ENCODE data around the gene C6orf52.
"Not testable (repeated sequence)": the region's sequence is repeated elsewhere in the genome, so short reads cannot be mapped to it uniquely, and the experiment has no call there.

The C6orf52 gene

GRCh38 chr6:10695086-10695657, 756 bp upstream of the C6orf52 start:
- DNase-seq = no peak

DNA sequence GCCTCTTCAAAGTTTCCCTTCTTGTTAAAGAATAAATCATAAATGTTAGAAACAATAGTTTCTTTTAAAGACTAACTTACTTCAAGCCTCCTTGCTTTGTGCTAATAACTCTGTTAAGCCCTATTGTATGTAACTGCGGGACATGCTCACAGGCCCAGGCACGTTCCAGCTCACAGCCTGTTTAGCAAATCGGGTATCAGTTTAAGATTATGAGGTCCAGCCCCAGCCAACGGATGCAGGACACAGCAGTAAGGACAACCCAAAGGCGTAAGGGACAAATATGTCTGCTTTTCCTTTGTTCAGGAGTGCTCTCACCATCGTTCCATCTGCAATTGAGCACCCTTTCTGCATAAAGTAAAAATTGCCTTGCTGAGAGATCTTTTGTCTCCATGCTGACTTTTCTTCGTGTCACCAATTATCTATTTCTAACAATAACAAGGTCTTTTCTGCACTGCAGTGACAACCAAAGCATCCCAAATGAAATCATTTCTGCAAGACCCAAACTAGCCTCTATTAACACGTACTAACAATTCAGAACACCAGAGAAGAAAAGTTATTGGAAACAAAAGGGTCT, 1.4 kb downstream of the C6orf52 start:
- DNase-seq = no peak

DNA sequence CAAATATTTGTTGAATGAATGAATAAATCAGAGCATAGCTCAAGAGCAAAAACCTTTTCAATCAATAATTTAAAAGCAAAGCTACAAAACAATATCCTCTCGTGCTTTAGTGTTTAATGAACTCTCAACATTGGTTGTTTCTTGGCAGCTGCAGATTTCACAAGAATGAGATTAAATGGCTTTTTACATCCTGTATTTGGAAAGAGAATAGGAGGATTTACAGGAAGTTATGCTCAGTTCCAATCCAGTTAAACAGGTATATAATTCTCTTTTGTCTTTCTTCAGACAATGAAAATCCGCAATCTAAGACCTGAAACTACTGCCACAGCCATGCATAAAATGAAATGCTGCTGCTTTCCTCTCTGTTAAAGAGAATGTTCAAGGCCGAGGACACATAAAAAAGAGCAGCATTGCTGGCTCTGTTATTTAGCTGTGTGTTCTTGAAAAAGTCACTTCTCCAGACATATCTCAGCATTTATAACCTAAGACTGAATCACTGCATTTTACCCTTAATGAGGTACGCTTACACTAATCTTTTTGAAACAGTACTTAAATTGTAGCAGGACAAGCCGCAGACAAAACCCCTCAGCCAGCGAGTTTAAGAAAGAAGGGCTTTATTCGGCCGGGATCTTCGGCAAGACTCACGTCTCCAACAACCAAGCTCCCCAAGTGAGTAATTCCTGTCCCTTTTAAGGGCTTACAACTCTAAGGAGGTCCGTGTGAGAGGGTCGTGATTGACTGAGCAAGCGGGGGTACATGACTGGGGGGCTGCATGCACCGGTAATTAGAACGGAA, 3.6 kb downstream of the C6orf52 start:
- DNase-seq = no peak

- DNase-seq = no peak
Measured at GRCh38 chr6:10687582-10687981, 6.8 kb downstream of the C6orf52 start.

DNA sequence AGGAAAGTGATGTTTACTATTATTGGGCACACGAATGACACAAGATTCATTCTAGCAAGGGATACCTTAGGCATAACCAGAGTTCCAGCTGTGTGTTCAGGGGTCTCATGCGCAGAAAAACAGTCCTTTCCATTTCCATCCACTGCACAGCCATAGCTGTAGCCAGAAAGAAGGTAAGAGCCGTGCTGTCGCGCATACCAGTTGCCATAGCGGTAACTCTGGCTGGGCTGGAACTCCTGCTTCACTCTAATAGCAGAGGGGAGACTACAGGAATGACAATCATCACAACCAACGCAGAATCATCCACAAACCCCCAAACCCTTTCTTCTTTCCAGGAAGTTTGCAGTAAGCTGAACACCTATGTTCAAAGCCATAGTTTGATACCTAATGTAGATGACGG, 7.5 kb downstream of the C6orf52 start:
- no peak for DNase-seq

DNA sequence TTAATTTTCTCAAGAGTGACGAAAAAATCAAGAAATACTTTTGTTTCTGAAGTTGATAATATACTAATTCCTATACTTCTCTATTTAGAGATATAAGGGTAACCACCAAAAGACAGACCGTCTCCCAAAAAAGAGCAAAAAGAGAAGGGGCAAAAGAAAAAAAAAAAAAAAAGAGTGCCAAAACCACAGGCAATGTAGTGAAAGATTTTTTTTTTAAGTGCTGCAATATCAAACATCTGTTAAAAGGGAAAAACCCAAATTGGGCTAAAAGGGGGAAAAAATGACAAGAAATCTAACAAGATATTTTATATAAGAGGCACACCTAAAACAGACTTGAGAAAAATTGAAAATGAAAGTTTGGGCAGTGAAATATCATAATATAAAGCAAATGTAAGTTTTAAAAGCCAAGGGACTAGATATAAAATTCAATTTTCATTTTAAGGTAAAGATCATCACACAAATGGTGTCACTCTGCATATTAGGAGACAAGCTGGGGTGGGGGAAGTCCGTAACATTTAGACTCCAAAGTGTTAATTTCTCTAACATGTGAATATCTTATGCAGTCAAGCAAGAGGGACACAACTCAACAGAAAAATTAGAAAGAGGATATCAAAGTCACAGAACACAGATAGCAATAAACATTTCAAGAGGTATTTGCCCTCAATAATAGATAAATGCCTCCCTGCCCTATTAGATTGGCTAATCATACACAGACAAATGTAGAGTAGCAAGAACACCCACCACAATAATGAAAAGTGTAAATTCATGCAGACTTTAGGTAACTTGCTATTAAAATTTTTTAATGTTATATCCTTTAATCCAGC, 9.1 kb downstream of the C6orf52 start:
- no peak for DNase-seq

- DNase-seq = no peak
Measured at GRCh38 chr6:10684618-10685017, 9.8 kb downstream of the C6orf52 start.

GRCh38 chr6:10682355-10682988, 11.9 kb downstream of the C6orf52 start:
- DNase-seq = no peak

- DNase-seq = no peak
Measured at GRCh38 chr6:10681795-10682194, 12.6 kb downstream of the C6orf52 start.

- DNase-seq = no peak
Measured at GRCh38 chr6:10678456-10678855, 16.0 kb downstream of the C6orf52 start.

GRCh38 chr6:10676403-10676802, 18.0 kb downstream of the C6orf52 start:
- no peak for DNase-seq

DNA sequence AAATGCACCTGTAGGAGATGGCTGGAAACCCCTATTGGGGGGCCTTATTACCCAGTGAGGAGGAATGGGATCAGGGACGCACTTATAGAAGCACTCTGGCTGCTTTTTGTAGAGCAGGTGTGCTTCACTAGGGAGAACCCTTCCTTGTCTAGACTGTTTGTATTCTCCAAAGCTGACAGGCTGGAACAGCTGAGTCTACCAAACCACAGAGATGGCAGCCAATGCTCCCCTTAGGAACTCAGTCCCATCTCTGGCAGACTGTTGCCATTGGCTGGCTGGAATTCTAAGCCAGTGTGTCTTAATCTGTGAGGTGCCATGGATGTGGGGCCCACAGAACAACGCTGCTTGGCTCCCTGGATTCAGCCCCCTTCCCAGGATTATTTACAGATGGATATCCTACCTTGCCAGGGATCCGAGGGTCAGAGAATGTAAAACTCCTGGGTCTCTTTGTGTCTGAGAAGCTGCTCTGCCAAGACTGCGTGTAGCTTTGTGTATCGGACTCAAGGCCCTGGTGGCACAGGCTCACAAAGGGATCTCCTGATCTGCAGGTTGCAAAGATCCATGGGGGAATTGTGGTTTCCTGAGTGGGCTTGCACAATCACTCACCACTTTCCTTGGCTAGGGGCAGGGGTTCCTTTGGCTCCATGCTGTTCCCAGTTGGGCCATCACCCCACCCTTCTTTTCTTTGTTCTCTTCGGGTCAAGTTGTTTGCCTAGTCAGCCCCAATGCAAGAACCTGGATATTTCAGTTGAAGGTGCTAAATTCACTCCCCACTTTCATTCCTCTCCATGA, 26.1 kb downstream of the C6orf52 start:
- no peak for DNase-seq

GRCh38 chr6:10665595-10665994, 28.8 kb downstream of the C6orf52 start:
- DNase-seq = not testable (repeated sequence)

DNA sequence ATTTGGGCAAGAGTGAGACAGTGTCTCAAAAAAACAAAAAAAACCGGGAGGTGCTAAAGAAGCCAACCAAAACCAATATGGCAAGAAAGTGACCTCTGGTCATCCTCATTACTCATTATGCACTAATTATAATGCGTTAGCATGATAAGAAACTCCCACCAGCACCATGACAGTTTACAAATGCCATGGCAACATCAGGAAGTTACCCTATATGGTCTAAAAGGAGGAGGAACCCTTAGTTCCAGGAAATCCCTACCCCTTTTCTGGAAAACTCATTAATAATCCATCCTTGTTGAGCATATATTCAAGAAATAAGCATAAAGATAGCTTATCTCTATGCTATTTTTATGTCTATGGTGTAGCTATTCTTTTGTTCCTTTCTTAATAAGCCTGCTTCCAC, 31.7 kb downstream of the C6orf52 start:
- DNase-seq = no peak

- no peak for DNase-seq
Measured at GRCh38 chr6:10662207-10662606, 32.2 kb downstream of the C6orf52 start.

DNA sequence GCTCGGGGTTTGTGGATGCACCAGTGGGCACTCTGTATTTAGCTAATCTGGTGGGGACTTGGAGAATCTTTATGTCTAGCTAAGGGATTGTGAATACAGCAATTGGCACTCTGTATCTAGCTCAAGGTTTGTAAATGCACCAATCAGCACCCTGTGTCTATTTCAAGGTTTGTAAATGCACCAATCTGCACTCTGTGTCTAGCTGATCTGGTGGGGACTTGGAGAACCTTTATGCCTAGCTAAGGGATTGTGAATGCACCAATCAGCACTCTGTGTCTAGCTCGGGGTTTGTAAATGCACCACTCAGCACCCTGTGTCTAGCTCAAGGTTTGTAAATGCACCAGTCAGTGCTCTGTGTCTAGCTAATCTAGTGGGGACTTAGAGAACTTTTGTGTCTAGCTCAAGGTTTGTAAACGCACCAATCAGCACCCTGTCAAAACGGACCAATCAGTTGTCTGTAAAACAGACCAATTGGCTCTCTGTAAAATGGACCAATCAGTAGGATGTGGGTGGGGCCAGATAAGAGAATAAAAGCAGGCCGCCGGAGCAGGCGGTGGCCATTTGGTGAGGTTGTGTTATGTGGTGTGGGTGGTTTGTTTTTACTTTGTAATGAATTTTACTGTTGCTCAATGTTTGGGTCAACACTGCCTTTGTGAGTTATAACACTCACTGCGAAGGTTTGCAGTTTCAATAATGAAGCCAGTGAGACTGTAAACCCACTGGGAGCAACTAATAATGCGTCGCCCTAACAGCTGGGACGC, 33.8 kb downstream of the C6orf52 start:
- not testable (repeated sequence) for DNase-seq

- DNase-seq = no peak
Measured at GRCh38 chr6:10659699-10660348, 34.6 kb downstream of the C6orf52 start.

GRCh38 chr6:10658910-10659698, 35.3 kb downstream of the C6orf52 start:
- no peak for DNase-seq

DNA sequence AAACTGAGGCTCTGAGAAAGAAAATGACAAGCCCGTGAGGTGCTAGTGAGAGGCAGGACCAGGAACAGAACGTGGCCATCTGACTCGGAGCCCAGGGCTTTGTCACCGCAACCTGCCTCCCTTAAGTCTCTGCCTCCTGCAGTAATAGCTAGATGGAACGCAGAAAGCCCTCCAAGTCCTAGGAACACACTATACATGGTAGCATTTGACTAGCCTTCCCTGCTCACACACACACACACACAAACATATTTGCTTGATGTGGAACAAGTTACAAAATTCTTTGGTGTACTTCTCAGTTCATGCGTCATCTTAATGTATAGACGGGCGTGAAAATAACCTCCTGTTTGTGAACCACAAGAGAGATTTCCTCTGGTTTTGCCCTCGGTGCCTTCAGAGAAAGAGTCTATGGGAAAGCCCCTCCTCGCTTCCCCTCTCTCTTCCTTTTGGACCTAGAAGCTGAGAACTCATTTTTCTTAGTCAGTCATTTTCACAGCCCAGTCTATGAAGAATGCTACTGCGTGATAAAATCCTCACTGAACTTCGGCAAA, 38.8 kb downstream of the C6orf52 start:
- peak; percentile 73 for DNase-seq

DNA sequence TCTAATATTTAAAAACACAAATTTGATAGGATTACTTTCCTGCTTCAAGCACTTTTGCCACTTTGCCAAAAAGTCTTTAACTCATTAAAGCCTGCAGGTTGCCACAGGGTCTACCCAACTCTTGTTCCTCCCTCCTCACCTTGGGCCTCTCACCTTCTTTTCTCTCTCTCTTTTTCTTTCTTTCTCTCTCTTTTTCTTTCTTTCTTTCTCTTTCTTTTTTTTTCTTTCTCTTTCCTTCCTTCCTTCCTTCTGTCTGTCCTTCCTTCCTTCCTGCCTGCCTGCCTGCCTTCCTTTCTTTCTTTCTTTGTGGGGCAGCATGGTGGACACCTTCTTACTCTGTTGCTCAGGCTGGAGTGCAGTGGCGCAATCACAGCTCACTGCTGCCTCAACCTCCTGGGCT, 50.2 kb downstream of the C6orf52 start:
- DNase-seq = no peak

Data from activated CD4-positive, alpha-beta T cell treated with anti-CD3 and anti-CD28 coated beads, Interleukin-2, amount 50 U/mL, for 16 hours (primary cell).